IMR-90 (cell line): ENCODE data around the gene TMPRSS13. TPM values are rescaled to one million over a fixed set of nuclear protein-coding genes. Genes with fewer than 3 reads are reported as not detected.

Experiments used
- ATAC-seq: fragments of 200-7000 bp; cut with Tn5 transposase; 2 replicates; pipeline ENCODE4 v1.9.1; 2020; ENCODE audit warnings: low read depth, mild to moderate bottlenecking, moderate library complexity
- BruUV-seq: library from RNA; stranded (reverse); fragments of 400-500 nt; replicated peaks from 2 replicates; lab custom pipeline; 2021; lab: Mats Ljungman, UMichigan
- CTCF ChIA-PET: fragments of 300-600 bp; formaldehyde crosslinking; extraction: SDS; loops from one replicate; lab custom pipeline; 2021; ENCODE audit warnings: antibody characterized with exemption; lab: Yijun Ruan, JAX
- POLR2A ChIA-PET: fragments of 300-600 bp; sonication (Branson Sonifier 250); formaldehyde crosslinking; loops from one replicate; lab custom pipeline; 2022; ENCODE audit warnings: antibody characterized with exemption; ENCODE audit not compliant: unreplicated experiment; lab: Charles Lee
- DNase-seq: peaks from one replicate; pipeline ENCODE4 v3.0.0; 2013
- H2AFZ ChIP-seq: replicated peaks from 2 replicates; pipeline ENCODE3; 2013; ENCODE audit warnings: low read length, mild to moderate bottlenecking; ENCODE audit not compliant: poor library complexity
- H2AK5ac ChIP-seq: 2 replicates; pipeline ENCODE4 v1.6.1; 2013; ENCODE audit warnings: low read depth, low read length, inconsistent platforms
- H2AK9ac ChIP-seq: replicated peaks from 2 replicates; pipeline ENCODE3; 2013; ENCODE audit warnings: mild to moderate bottlenecking, low read depth, low read length, moderate library complexity; ENCODE audit not compliant: poor library complexity
- H2BK120ac ChIP-seq: 2 replicates; pipeline ENCODE4 v1.6.1; 2013; ENCODE audit warnings: low read depth, low read length, inconsistent platforms
- H2BK15ac ChIP-seq: 3 replicates; pipeline ENCODE4 v1.6.1; 2013; ENCODE audit warnings: low read depth, low read length, inconsistent platforms
- H2BK20ac ChIP-seq: 2 replicates; pipeline ENCODE4 v1.6.1; 2013; ENCODE audit warnings: low read depth, mild to moderate bottlenecking, inconsistent platforms, low read length, moderate library complexity
- H2BK5ac ChIP-seq: 2 replicates; pipeline ENCODE4 v1.6.1; 2013; ENCODE audit warnings: mild to moderate bottlenecking, low read depth, low read length, inconsistent platforms; ENCODE audit not compliant: poor library complexity, severe bottlenecking
- H3K14ac ChIP-seq: replicated peaks from 2 replicates; pipeline ENCODE4 v1.6.1; 2013; ENCODE audit warnings: low read depth, low read length, inconsistent platforms
- H3K18ac ChIP-seq: 2 replicates; pipeline ENCODE4 v1.6.1; 2013; ENCODE audit warnings: low read depth, low read length, control low read depth
- H3K23ac ChIP-seq: 2 replicates; pipeline ENCODE4 v1.6.1; 2013; ENCODE audit warnings: low read depth, low read length, inconsistent platforms
- H3K27ac ChIP-seq: 2 replicates; pipeline ENCODE4 v1.5.1; 2013; ENCODE audit warnings: mild to moderate bottlenecking, control low read depth, low read length; ENCODE audit not compliant: insufficient read depth
- H3K27me3 ChIP-seq: 2 replicates; pipeline ENCODE4 v1.6.1; 2013; ENCODE audit warnings: low read length; ENCODE audit not compliant: control insufficient read depth, insufficient read depth
- H3K36me3 ChIP-seq: 2 replicates; pipeline ENCODE4 v1.6.1; 2013; ENCODE audit warnings: low read length, mixed read lengths; ENCODE audit not compliant: control insufficient read depth, insufficient read depth
- H3K4ac ChIP-seq: 2 replicates; pipeline ENCODE4 v1.6.1; 2013; ENCODE audit warnings: low read depth, low read length, inconsistent platforms
- H3K4me1 ChIP-seq: 2 replicates; pipeline ENCODE4 v1.6.1; 2013; ENCODE audit warnings: low read length, mixed read lengths; ENCODE audit not compliant: control insufficient read depth, insufficient read depth
- H3K4me2 ChIP-seq: 2 replicates; pipeline ENCODE4 v1.6.1; 2013; ENCODE audit warnings: low read depth, mild to moderate bottlenecking, control low read depth, low read length, moderate library complexity
- H3K4me3 ChIP-seq: 2 replicates; pipeline ENCODE4 v1.5.1; 2013; ENCODE audit warnings: low read depth, mild to moderate bottlenecking, control low read depth, low read length, moderate library complexity; ENCODE audit not compliant: insufficient read depth
- H3K56ac ChIP-seq: 2 replicates; pipeline ENCODE4 v1.6.1; 2013; ENCODE audit warnings: low read length, inconsistent platforms; ENCODE audit not compliant: insufficient read depth; ENCODE audit errors: extremely low read depth
- H3K79me1 ChIP-seq, 2 experiments: 2 replicates each; pipeline ENCODE4 v1.6.1; 2013; ENCODE audit warnings: low read length in 2 of 2, inconsistent platforms in 1 of 2, low read depth in 1 of 2
- H3K9ac ChIP-seq: 2 replicates; pipeline ENCODE4 v1.6.1; 2013; ENCODE audit warnings: low read depth, low read length, control low read depth
- H3K9me1 ChIP-seq: 2 replicates; pipeline ENCODE4 v1.6.1; 2013; ENCODE audit warnings: low read length, inconsistent platforms; ENCODE audit not compliant: insufficient read depth
- H3K9me3 ChIP-seq: 2 replicates; pipeline ENCODE4 v1.6.1; 2013; ENCODE audit warnings: low read length; ENCODE audit not compliant: control insufficient read depth, insufficient read depth
- H4K20me1 ChIP-seq: 2 replicates; pipeline ENCODE4 v1.6.1; 2013; ENCODE audit warnings: low read length, inconsistent platforms; ENCODE audit not compliant: insufficient read depth
- H4K5ac ChIP-seq: 2 replicates; pipeline ENCODE4 v1.6.1; 2013; ENCODE audit warnings: mild to moderate bottlenecking, low read depth, low read length, control low read depth
- H4K8ac ChIP-seq, 2 experiments: 2 replicates each; pipeline ENCODE4 v1.6.1; 2013; ENCODE audit warnings: low read depth in 2 of 2, low read length in 2 of 2, control low read depth in 1 of 2, inconsistent platforms in 1 of 2
- H4K91ac ChIP-seq: 2 replicates; pipeline ENCODE4 v1.6.1; 2013; ENCODE audit warnings: low read depth, low read length, inconsistent platforms; ENCODE audit not compliant: insufficient read depth
- BHLHE40 ChIP-seq: fragments of 150-350 bp; IDR thresholded peaks from 2 replicates; pipeline ENCODE4 v1.6.1; 2016; ENCODE audit warnings: mild to moderate bottlenecking, low read depth, low read length
- CHD1 ChIP-seq: IDR thresholded peaks from 2 replicates; pipeline ENCODE4 v1.6.1; 2012; ENCODE audit warnings: low read depth, low read length, improper control_type of control experiment
- FOS ChIP-seq: fragments of 150-350 bp; IDR thresholded peaks from 2 replicates; pipeline ENCODE4 v1.6.1; 2016; ENCODE audit warnings: low read depth, low read length
- NFE2L2 ChIP-seq: fragments of 150-350 bp; IDR thresholded peaks from 2 replicates; pipeline ENCODE4 v1.6.1; 2016; ENCODE audit warnings: low read depth, mild to moderate bottlenecking, low read length
- RCOR1 ChIP-seq: IDR thresholded peaks from 2 replicates; pipeline ENCODE4 v1.6.1; 2012; ENCODE audit warnings: mild to moderate bottlenecking, low read length, improper control_type of control experiment; ENCODE audit not compliant: insufficient replicate concordance
- WGBS, 2 experiments: methylation state at CpG; one replicate each; pipeline versions ENCODE4 v1.1.5 to v1.1.7; 2013; ENCODE audit warnings: missing lambda C conversion rate in 2 of 2; ENCODE audit not compliant: insufficient read length in 1 of 2; ENCODE audit errors: extremely low coverage in 2 of 2; 5-methylcytosine and 5-hydroxymethylcytosine counted together
- dilution Hi-C: fragments of 300-500 bp; cut with HindIII; formaldehyde crosslinking; loops from one replicate; pipeline ENCODE4 v1.14.3; 2018; ENCODE audit warnings: low sequenced_read_pairs; ENCODE audit not compliant: unreplicated experiment
- in situ Hi-C: fragments of 300-500 bp; cut with MboI; formaldehyde crosslinking; loops from 3 replicates; pipeline ENCODE4 v1.14.3; 2019; ENCODE audit warnings: low sequenced_read_pairs, inconsistent platforms, mixed read lengths
- intact Hi-C: fragments of 100-400 bp; cut with micrococcal nuclease; formaldehyde crosslinking; loops from 2 replicates; pipeline ENCODE4 v1.10.0; 2022
- polyA plus RNA-seq, 3 experiments: library from polyadenylated mRNA; depleted of rRNA; stranded (reverse); fragments of >200 nt; gene quantifications; 2 replicates each; pipeline ENCODE4 v1.2.3, GENCODE V29; 2012; ENCODE audit warnings: low replicate concordance in 1 of 3
- total RNA-seq: library from RNA; depleted of rRNA; stranded (reverse); fragments of >200 nt; gene quantifications from 2 replicates; pipeline ENCODE4 v1.2.3, GENCODE V29; 2012

Gene TMPRSS13
- total and polyA plus RNA-seq, 2 of the 4 experiments (the other 2 are of a cell fraction) = not detected

- TF ChIP-seq CHD1 (no peak), RCOR1 (no peak), NFE2L2 (no peak), FOS (no peak), BHLHE40 (no peak)
- Histone ChIP-seq H3K9me1 (no peaks in the 10 kb centered on the region), H2AFZ (no peak overlapping the region), H3K79me1 (no peaks in the 10 kb centered on the region), H4K8ac (no peak overlapping the region), H3K27me3 (peaks cover 8% of the 10 kb centered on the region), H2AK9ac (no peak overlapping the region), H4K5ac (no peak overlapping the region), H3K4ac (no peak overlapping the region), H4K20me1 (no peaks in the 10 kb centered on the region), H3K14ac (no peak overlapping the region), H2BK5ac (no peak overlapping the region), H3K27ac (no peak overlapping the region), H3K36me3 (no peaks in the 10 kb centered on the region), H3K23ac (no peak overlapping the region), H3K4me3 (no peak overlapping the region), H2BK120ac (no peak overlapping the region), H2BK15ac (no peak overlapping the region), H2BK20ac (no peak overlapping the region), H4K91ac (no peak overlapping the region), H3K56ac (no peak overlapping the region), H2AK5ac (no peak overlapping the region), H3K18ac (no peak overlapping the region), H3K4me2 (no peak overlapping the region), H3K4me1 (no peaks in the 10 kb centered on the region), H3K9me3 (no peaks in the 10 kb centered on the region), H3K9ac (no peak overlapping the region)
- BruUV-seq = no TSS peak
- WGBS, 2 experiments = 49% methylated on average over 4 of the region's 11 CpGs; no CpG with 5 or more reads in 1 of the 2 experiments
- dilution Hi-C loops = no loop called here
- CTCF ChIA-PET = no interaction called here
- DNase-seq (no peak), ATAC-seq (no peak)
- in situ Hi-C loops = no loop called here
- intact Hi-C loops = no loop called here
- POLR2A ChIA-PET = no interaction called here
Measured at GRCh38 chr11:117857734-117858414, 71.3 kb downstream of the TMPRSS13 start.
